ENCODE results near the gene ANKRD6.

Gene ANKRD6

DNA sequence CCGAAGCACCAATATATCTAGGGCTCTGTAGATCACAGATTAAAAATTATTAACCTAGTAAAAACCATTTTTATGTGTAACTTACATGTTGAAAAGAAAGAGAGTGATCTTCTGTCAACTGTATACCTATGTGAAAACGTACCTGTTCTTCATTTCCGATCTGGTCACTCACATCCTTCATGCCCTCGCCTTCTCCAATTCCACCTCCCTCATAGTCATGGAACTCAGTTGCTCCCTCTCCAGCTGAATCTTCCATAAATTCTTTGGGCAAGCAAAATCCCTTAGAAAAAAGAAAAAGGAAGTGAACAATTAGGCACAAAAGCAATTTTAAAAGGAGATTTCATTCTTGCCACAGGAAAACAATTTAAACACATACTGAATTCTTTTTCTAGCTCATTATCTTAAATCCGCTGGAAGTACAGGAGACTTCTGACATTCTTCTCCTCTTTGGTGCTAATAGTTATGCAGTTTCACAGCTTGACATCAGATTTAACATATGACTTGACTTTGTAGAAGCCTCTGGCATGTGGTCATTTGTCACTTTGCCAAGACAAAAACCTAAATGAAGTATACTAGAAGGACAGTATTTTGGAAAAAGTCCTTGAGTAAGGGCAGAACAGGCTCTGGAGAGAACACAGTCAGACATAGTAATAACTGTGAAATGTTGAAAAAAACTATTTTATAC is 235.1 kb downstream of the ANKRD6 start:
- no peak overlapping the region for H3K27ac ChIP-seq (ENCODE audit: low read depth, low read length)
- peaks cover 25% of the 10 kb centered on the region for H3K36me3 ChIP-seq (ENCODE audit: control insufficient read depth, insufficient read depth, low read length)
- H3K27me3 ChIP-seq (ENCODE audit: control insufficient read depth, insufficient read depth, low read length) = no peaks in the 10 kb centered on the region
- H3K4me1 ChIP-seq (ENCODE audit: control insufficient read depth, insufficient read depth, low read length) = no peaks in the 10 kb centered on the region
- no peak overlapping the region for H3K9ac ChIP-seq (ENCODE audit: low read length)
- no peak overlapping the region for H3K4me3 ChIP-seq (ENCODE audit: low read length)

DNA sequence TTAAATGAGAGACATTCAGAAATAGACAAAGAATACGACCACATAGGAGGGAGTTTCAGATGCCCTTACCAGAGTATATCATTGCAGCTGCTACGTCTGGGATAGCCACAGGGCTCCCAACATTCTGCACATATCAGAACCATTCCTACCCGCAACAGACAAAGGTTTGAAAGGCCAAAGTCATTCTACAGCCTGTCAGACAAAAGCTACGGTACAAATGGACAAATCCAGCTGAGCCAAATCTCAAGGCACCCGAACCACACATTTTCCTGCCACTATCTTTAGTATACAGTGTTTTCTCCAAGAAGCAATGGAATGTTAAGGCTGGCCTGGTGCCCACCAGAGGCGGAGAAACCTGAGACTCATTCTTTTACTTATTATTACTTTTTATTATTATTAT is 236.1 kb downstream of the ANKRD6 start:
- no peak overlapping the region for H3K4me3 ChIP-seq (ENCODE audit: low read length)
- H3K27me3 ChIP-seq (ENCODE audit: control insufficient read depth, insufficient read depth, low read length) = no peaks in the 10 kb centered on the region
- peaks cover 29% of the 10 kb centered on the region for H3K36me3 ChIP-seq (ENCODE audit: control insufficient read depth, insufficient read depth, low read length)
- H3K4me1 ChIP-seq (ENCODE audit: control insufficient read depth, insufficient read depth, low read length) = no peaks in the 10 kb centered on the region
- H3K27ac ChIP-seq (ENCODE audit: low read depth, low read length) = no peak overlapping the region
- H3K9ac ChIP-seq (ENCODE audit: low read length) = no peak overlapping the region

DNA sequence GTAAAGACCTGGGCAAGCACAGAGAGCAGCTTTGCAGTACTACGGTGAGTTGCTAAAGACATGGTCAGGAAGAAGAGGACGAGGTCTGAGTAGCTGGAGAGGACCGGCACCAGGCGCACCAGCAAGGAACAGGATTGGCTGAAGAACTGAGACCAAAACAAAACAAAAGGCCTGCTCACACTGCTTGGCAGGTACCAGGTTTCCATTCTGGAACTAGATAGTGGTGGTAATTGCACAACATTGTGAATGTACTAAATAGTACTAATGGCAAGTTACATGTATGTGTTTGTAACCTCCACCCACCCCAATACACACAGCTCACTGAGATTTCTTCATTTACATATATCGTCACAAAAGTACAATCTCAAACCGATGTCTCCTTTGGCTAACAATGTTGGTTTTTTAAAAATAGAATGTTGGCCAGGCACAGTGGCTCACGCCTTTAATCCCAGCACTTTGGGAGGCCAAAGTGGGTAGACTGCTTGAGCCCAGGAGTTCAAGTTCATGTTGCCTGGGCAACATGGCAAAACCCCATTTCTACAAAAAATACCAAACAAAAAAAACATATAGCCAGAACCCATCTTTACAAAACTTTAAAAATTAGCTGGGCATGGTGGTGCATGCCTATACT is 238.1 kb downstream of the ANKRD6 start:
- Histone ChIP-seq H3K4me3 (ENCODE audit: low read length) (no peak overlapping the region), H3K27me3 (ENCODE audit: control insufficient read depth, insufficient read depth, low read length) (no peaks in the 10 kb centered on the region), H3K9ac (ENCODE audit: low read length) (no peak overlapping the region), H3K4me1 (ENCODE audit: control insufficient read depth, insufficient read depth, low read length) (no peaks in the 10 kb centered on the region), H3K36me3 (ENCODE audit: control insufficient read depth, insufficient read depth, low read length) (peaks cover 46% of the 10 kb centered on the region), H3K27ac (ENCODE audit: low read depth, low read length) (no peak overlapping the region)

DNA sequence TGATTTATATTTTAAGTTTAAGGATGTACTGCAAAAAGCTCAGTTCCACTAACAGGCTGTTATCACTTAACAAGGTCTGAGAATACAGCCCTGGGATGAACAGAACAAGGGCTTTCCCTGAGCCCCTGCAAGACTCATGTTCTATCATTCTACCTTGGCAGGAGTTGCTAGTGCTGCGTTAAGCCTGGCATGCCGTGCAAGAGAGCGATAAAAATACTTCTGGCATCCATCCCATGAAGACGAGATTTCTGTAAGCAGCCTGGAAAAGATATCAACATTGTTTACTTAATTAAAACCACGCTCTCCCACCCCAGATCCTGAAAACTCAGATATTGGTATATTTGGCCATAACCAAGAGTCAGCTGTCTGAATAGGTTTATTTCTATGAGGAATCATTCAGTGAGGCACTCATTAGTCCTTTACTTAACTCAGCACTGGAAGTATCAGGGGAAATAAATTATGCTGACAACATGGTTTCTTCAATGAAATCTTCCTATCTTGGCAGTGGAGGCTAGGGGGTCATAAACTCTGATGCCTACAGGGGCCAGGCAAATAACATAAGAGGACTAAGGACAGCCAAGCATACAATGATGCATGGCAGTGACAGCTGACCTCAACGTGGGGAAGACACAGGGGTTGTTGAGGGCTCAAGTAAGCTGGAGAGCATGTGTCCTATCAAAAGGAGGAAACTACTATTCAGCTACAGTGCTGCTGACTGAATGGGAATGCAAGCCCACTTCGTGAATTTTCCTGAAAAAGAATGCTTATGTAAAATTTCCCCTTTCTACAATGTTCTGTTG is 243.2 kb downstream of the ANKRD6 start:
- Histone ChIP-seq H3K4me3 (ENCODE audit: low read length) (no peak overlapping the region), H3K9ac (ENCODE audit: low read length) (no peak overlapping the region), H3K27me3 (ENCODE audit: control insufficient read depth, insufficient read depth, low read length) (no peaks in the 10 kb centered on the region), H3K27ac (ENCODE audit: low read depth, low read length) (no peak overlapping the region), H3K4me1 (ENCODE audit: control insufficient read depth, insufficient read depth, low read length) (no peaks in the 10 kb centered on the region), H3K36me3 (ENCODE audit: control insufficient read depth, insufficient read depth, low read length) (peaks cover 52% of the 10 kb centered on the region)

DNA sequence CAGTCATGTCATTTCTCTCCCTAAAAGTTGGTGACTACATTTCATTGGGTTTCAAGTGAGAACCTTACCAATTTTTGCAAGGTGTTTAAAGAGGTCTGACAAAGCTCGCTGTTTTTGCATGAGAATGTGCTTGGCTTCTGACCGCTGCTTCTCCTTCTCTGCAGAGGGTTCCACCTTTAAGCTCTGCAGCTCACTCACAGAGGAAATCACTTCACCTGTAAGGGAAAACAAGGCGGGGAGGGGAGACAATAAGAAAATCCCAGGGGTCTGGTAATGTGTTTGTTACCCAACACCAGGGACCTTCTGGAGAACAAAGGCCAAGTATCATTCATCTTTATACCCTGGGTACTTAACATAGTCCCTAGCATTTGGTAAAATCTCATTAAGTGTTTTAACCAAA is 245.6 kb downstream of the ANKRD6 start:
- H3K4me3 ChIP-seq (ENCODE audit: low read length) = no peak overlapping the region
- no peak overlapping the region for H3K9ac ChIP-seq (ENCODE audit: low read length)
- H3K27ac ChIP-seq (ENCODE audit: low read depth, low read length) = no peak overlapping the region
- H3K36me3 ChIP-seq (ENCODE audit: control insufficient read depth, insufficient read depth, low read length) = peaks cover 49% of the 10 kb centered on the region
- H3K27me3 ChIP-seq (ENCODE audit: control insufficient read depth, insufficient read depth, low read length) = no peaks in the 10 kb centered on the region
- H3K4me1 ChIP-seq (ENCODE audit: control insufficient read depth, insufficient read depth, low read length) = no peaks in the 10 kb centered on the region

DNA sequence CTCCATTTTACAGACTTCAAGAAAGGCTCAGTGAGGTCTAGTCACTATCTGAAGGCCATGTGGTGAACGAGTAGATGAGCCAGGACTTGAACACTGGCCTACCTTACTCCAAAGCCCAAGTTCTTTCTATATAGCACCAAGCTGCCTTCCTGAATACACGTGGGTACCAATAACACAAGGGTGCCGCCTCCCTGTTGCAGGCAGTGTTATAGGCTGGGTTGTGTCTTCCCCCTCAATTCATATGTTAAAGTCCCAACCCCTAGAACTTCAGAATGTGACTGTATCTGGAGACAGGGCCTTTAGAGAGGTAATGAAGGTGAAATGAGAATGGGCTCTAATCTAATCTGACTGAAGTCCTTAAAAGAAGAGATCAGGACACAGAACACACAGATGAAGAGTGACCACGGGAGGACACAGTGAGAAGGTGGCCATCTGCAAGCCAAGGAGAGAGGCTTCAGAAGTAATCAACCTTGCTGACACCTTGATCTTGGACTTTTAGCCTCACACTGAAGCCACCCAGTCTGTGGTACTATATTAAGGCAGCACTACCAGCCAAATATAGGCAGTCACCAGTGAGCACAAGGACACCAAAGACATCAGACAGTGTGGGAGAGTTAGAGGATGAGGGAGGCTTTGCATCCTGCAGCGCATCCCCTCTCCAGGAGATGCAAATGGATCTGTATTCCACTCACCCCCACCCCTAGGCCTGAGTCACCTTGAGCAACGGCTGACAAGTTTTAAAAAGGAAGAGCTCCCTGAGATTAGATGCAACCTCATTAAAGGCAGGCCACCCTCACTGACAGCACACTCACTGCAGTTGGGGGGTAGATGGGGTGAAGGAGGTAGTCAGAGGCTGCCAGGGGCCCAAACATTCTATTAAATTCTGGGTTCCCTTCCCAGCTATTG is 246.5 kb downstream of the ANKRD6 start:
- H3K9ac ChIP-seq (ENCODE audit: low read length) = no peak overlapping the region
- no peaks in the 10 kb centered on the region for H3K27me3 ChIP-seq (ENCODE audit: control insufficient read depth, insufficient read depth, low read length)
- H3K27ac ChIP-seq (ENCODE audit: low read depth, low read length) = no peak overlapping the region
- H3K4me3 ChIP-seq (ENCODE audit: low read length) = no peak overlapping the region
- no peaks in the 10 kb centered on the region for H3K4me1 ChIP-seq (ENCODE audit: control insufficient read depth, insufficient read depth, low read length)
- peaks cover 47% of the 10 kb centered on the region for H3K36me3 ChIP-seq (ENCODE audit: control insufficient read depth, insufficient read depth, low read length)

DNA sequence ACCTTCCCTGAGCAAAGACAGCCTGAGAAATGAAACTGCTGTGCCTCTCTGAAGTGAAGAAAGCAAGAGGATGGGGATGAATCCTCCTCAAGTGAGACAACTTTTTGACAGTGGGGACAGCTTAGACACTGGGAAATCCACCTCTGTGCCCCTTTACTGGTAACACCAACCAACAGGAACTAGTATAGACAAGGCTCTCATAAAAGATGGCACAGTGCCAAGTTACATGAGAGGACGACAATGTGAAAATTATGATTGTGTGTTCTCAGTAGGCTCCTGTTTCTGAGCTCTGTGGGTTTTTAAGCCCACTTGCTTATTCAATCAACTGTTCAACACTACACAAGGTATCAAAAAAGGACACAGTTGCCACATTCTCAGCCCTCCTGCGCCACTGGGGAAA is 247.2 kb downstream of the ANKRD6 start:
- no peak overlapping the region for H3K4me3 ChIP-seq (ENCODE audit: low read length)
- H3K27ac ChIP-seq (ENCODE audit: low read depth, low read length) = no peak overlapping the region

DNA sequence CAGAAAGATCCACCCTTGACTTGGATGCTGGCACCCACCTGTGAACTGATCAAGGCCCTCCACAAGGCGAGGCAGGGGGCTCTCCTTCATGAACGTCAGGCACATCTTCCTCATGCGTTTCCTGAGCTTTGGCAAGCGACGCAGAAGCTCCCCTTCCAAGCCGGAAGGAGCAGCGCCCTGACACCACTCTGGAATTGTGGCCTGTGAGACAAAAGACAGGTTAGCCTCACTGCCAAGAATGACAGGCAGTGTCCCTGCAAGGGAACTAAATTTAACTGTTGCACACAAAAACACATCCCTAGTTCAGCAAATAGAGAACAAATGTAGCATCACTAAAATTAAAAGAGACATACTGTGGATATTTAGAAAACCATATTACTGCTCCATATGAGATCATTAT is 247.6 kb downstream of the ANKRD6 start:
- H3K27me3 ChIP-seq (ENCODE audit: control insufficient read depth, insufficient read depth, low read length) = no peaks in the 10 kb centered on the region
- peaks cover 43% of the 10 kb centered on the region for H3K36me3 ChIP-seq (ENCODE audit: control insufficient read depth, insufficient read depth, low read length)
- no peaks in the 10 kb centered on the region for H3K4me1 ChIP-seq (ENCODE audit: control insufficient read depth, insufficient read depth, low read length)
- no peak overlapping the region for H3K4me3 ChIP-seq (ENCODE audit: low read length)
- H3K9ac ChIP-seq (ENCODE audit: low read length) = no peak overlapping the region
- H3K27ac ChIP-seq (ENCODE audit: low read depth, low read length) = no peak overlapping the region

More for the DNA sequence above, 247.2 kb downstream of the ANKRD6 start:
- Histone ChIP-seq H3K36me3 (ENCODE audit: control insufficient read depth, insufficient read depth, low read length) (peaks cover 47% of the 10 kb centered on the region), H3K27me3 (ENCODE audit: control insufficient read depth, insufficient read depth, low read length) (no peaks in the 10 kb centered on the region), H3K4me1 (ENCODE audit: control insufficient read depth, insufficient read depth, low read length) (no peaks in the 10 kb centered on the region), H3K9ac (ENCODE audit: low read length) (no peak overlapping the region)

DNA sequence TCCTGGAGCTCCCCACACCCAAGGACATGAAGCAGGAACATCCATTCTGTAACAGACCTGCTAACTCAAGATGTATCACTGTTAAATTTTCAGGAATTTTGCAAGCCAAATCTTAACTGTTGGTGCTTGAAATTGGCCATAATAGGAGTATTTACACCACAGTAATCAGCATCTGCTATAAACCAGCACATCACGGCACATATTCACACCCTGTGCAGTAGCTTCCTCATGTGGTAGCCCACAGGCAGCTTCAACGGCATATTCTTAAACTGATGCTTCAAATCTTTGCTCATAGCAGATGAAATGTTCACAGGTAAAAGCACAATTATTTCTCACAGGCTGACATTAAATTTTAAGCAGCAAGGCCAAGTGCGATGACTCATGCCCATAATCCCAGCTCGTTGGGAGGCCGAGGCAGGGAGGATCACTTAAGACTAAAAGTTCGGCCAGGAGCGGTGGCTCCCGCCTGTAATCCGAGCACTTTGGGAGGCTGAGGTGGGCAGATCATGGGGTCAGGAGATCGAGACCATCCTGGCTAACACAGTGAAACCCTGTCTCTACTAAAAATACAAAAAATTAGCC is 249.1 kb downstream of the ANKRD6 start:
- H3K27ac ChIP-seq (ENCODE audit: low read depth, low read length) = no peak overlapping the region
- no peak overlapping the region for H3K9ac ChIP-seq (ENCODE audit: low read length)
- H3K36me3 ChIP-seq (ENCODE audit: control insufficient read depth, insufficient read depth, low read length) = peaks cover 39% of the 10 kb centered on the region
- no peaks in the 10 kb centered on the region for H3K27me3 ChIP-seq (ENCODE audit: control insufficient read depth, insufficient read depth, low read length)
- no peak overlapping the region for H3K4me3 ChIP-seq (ENCODE audit: low read length)
- H3K4me1 ChIP-seq (ENCODE audit: control insufficient read depth, insufficient read depth, low read length) = no peaks in the 10 kb centered on the region

DNA sequence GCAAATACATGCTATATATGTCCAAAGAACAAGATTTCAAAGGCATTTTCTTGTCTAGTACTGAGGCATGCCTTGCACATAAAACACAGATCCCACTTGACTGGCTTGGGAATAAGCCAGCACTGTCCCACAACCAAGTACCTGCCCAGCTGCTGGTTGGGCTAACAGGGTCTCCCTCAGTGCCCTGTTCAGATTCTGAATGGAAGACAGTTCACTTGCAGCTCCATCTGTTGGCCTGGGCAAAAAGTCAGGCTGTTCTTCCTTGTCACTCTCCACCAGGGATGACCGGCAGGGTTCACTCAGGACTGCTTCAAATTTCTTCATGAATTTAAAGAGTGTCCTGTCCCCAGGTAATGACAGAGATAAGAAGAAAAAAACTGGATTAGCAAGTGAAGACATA is 250.0 kb downstream of the ANKRD6 start:
- Histone ChIP-seq H3K27ac (ENCODE audit: low read depth, low read length) (no peak overlapping the region), H3K4me1 (ENCODE audit: control insufficient read depth, insufficient read depth, low read length) (no peaks in the 10 kb centered on the region), H3K9ac (ENCODE audit: low read length) (no peak overlapping the region), H3K36me3 (ENCODE audit: control insufficient read depth, insufficient read depth, low read length) (peaks cover 45% of the 10 kb centered on the region), H3K4me3 (ENCODE audit: low read length) (no peak overlapping the region), H3K27me3 (ENCODE audit: control insufficient read depth, insufficient read depth, low read length) (no peaks in the 10 kb centered on the region)
